H9 (cell line): ENCODE data around the gene MPZL1. TPM values are rescaled to one million over a fixed set of nuclear protein-coding genes. Genes with fewer than 3 reads are reported as not detected.

Experiments
- DNase-seq: peaks from one replicate; pipeline ENCODE4 v3.0.0-alpha.2; 2017
- H2AFZ ChIP-seq: one replicate; pipeline ENCODE4 v1.6.1; 2013; ENCODE audit warnings: mild to moderate bottlenecking, low read length, control low read depth, moderate library complexity
- H2AK5ac ChIP-seq: 2 replicates; pipeline ENCODE4 v1.6.1; 2013; ENCODE audit warnings: low read length, control low read depth, mixed read lengths; ENCODE audit not compliant: insufficient read length
- H2BK120ac ChIP-seq: one replicate; pipeline ENCODE4 v1.6.1; 2013; ENCODE audit warnings: low read depth, mild to moderate bottlenecking, low read length, control low read depth, inconsistent platforms; ENCODE audit not compliant: poor library complexity, severe bottlenecking
- H2BK12ac ChIP-seq: 2 replicates; pipeline ENCODE4 v1.6.1; 2013; ENCODE audit warnings: low read length, control low read depth, mixed read lengths, low read depth; ENCODE audit not compliant: insufficient read length
- H2BK15ac ChIP-seq: 2 replicates; pipeline ENCODE4 v1.6.1; 2013; ENCODE audit warnings: low read depth, low read length, control low read depth
- H2BK20ac ChIP-seq: one replicate; pipeline ENCODE4 v1.6.1; 2013; ENCODE audit warnings: low read depth, mild to moderate bottlenecking, low read length, control low read depth, inconsistent platforms; ENCODE audit not compliant: poor library complexity, severe bottlenecking
- H2BK5ac ChIP-seq: 2 replicates; pipeline ENCODE4 v1.6.1; 2013; ENCODE audit warnings: low read length, control low read depth, mixed read lengths; ENCODE audit not compliant: insufficient read length
- H3K14ac ChIP-seq: 2 replicates; pipeline ENCODE4 v1.6.1; 2013; ENCODE audit warnings: low read length, control low read depth; ENCODE audit not compliant: insufficient read depth
- H3K18ac ChIP-seq: 2 replicates; pipeline ENCODE4 v1.6.1; 2013; ENCODE audit warnings: low read depth, mild to moderate bottlenecking, mixed read lengths, low read length, control low read depth; ENCODE audit not compliant: insufficient read length
- H3K23ac ChIP-seq: 2 replicates; pipeline ENCODE4 v1.6.1; 2013; ENCODE audit warnings: low read length, control low read depth, mixed read lengths, low read depth; ENCODE audit not compliant: insufficient read length
- H3K23me2 ChIP-seq: 2 replicates; pipeline ENCODE4 v1.6.1; 2013; ENCODE audit warnings: low read depth, mild to moderate bottlenecking, mixed read lengths, low read length, control low read depth; ENCODE audit not compliant: insufficient read length, poor library complexity, severe bottlenecking
- H3K27ac ChIP-seq: 2 replicates; pipeline ENCODE4 v1.5.1; 2013; ENCODE audit warnings: low read length, control low read depth, mixed read lengths, low read depth; ENCODE audit not compliant: insufficient read length
- H3K27me3 ChIP-seq: 2 replicates; pipeline ENCODE4 v1.6.1; 2013; ENCODE audit warnings: low read length, control low read depth, inconsistent platforms; ENCODE audit not compliant: insufficient read depth
- H3K4ac ChIP-seq: 2 replicates; pipeline ENCODE4 v1.6.1; 2013; ENCODE audit warnings: low read depth, mild to moderate bottlenecking, control low read depth, inconsistent platforms, low read length, moderate library complexity
- H3K4me1 ChIP-seq: 2 replicates; pipeline ENCODE4 v1.6.1; 2013; ENCODE audit warnings: low read length, control low read depth, inconsistent platforms; ENCODE audit not compliant: insufficient read depth
- H3K4me2 ChIP-seq: 2 replicates; pipeline ENCODE4 v1.6.1; 2013; ENCODE audit warnings: low read length, control low read depth, mixed read lengths; ENCODE audit not compliant: insufficient read length, insufficient read depth
- H3K56ac ChIP-seq: 2 replicates; pipeline ENCODE4 v1.6.1; 2013; ENCODE audit warnings: low read depth, mild to moderate bottlenecking, mixed read lengths, low read length, control low read depth; ENCODE audit not compliant: insufficient read length
- H3K79me1 ChIP-seq: 2 replicates; pipeline ENCODE4 v1.6.1; 2013; ENCODE audit warnings: low read depth, mild to moderate bottlenecking, moderate library complexity, low read length, control low read depth, inconsistent platforms; ENCODE audit not compliant: insufficient read depth, poor library complexity, severe bottlenecking
- H3K79me2 ChIP-seq: 2 replicates; pipeline ENCODE4 v1.6.1; 2013; ENCODE audit warnings: low read length, control low read depth, inconsistent platforms; ENCODE audit not compliant: insufficient read depth
- H3K9ac ChIP-seq: 2 replicates; pipeline ENCODE4 v1.6.1; 2013; ENCODE audit warnings: low read length, control low read depth, mixed read lengths; ENCODE audit not compliant: insufficient read length; ENCODE audit errors: extremely low read depth
- H3K9me3 ChIP-seq: one replicate; pipeline ENCODE4 v1.6.1; 2013; ENCODE audit warnings: low read depth, low read length, inconsistent platforms; ENCODE audit not compliant: control insufficient read depth
- H3T11ph ChIP-seq: one replicate; pipeline ENCODE4 v1.6.1; 2013; ENCODE audit warnings: mild to moderate bottlenecking, low read length, control low read depth, inconsistent platforms
- H4K20me1 ChIP-seq: one replicate; pipeline ENCODE4 v1.6.1; 2013; ENCODE audit not compliant: control insufficient read depth, insufficient read length, insufficient read depth
- H4K5ac ChIP-seq: 2 replicates; pipeline ENCODE4 v1.6.1; 2013; ENCODE audit warnings: low read depth, mild to moderate bottlenecking, mixed read lengths, low read length, control low read depth; ENCODE audit not compliant: insufficient read length
- H4K8ac ChIP-seq: replicated peaks from 2 replicates; pipeline ENCODE4 v1.6.1; 2013; ENCODE audit warnings: low read length, control low read depth, mixed read lengths, low read depth; ENCODE audit not compliant: insufficient read length
- H4K91ac ChIP-seq: 2 replicates; pipeline ENCODE4 v1.6.1; 2013; ENCODE audit warnings: low read depth, mild to moderate bottlenecking, moderate library complexity, mixed read lengths, low read length, control low read depth; ENCODE audit not compliant: insufficient read length
- H3K27ac Mint-ChIP-seq, 3 experiments: 2 replicates in 2 of 3; 3 replicates in 1 of 3; pipeline ENCODE4 v1.8.0; 2020 to 2021; ENCODE audit warnings: mixed read lengths in 3 of 3, mild to moderate bottlenecking in 1 of 3, moderate library complexity in 1 of 3
- H3K27me3 Mint-ChIP-seq: 2 replicates; pipeline ENCODE4 v1.8.0; 2021; ENCODE audit warnings: low read depth, mild to moderate bottlenecking, moderate library complexity, mixed read lengths
- H3K36me3 Mint-ChIP-seq, 3 experiments: 2 replicates in 2 of 3; 3 replicates in 1 of 3; pipeline ENCODE4 v1.8.0; 2020 to 2021; ENCODE audit warnings: low read depth in 3 of 3, mixed read lengths in 3 of 3; ENCODE audit not compliant: insufficient read depth in 1 of 3
- H3K4me1 Mint-ChIP-seq, 2 experiments: 2 replicates each; pipeline ENCODE4 v1.8.0; 2020; ENCODE audit warnings: mixed read lengths in 2 of 2
- H3K4me3 Mint-ChIP-seq, 2 experiments: 2 replicates in 1 of 2; 3 replicates in 1 of 2; pipeline ENCODE4 v1.8.0; 2020 to 2021; ENCODE audit warnings: mild to moderate bottlenecking in 2 of 2, mixed read lengths in 2 of 2, moderate library complexity in 1 of 2
- H3K9me3 Mint-ChIP-seq, 2 experiments: 2 replicates in 1 of 2; 3 replicates in 1 of 2; pipeline ENCODE4 v1.8.0; 2020; ENCODE audit warnings: mild to moderate bottlenecking in 2 of 2, mixed read lengths in 2 of 2, moderate library complexity in 1 of 2
- CTCF ChIP-seq: fragments of 200-600 bp; sonication (generic); conservative IDR thresholded peaks from 3 replicates; pipeline ENCODE4 v1.8.0; 2021; ENCODE audit warnings: antibody characterized with exemption, mild to moderate bottlenecking
- WGBS: extraction: QIAGEN DNeasy Blood & Tissue Kit; methylation state at CpG from one replicate; pipeline ENCODE4 v1.1.7; 2013; ENCODE audit warnings: missing lambda C conversion rate, low lambda C conversion rate, mixed read lengths; ENCODE audit not compliant: insufficient read length; ENCODE audit errors: extremely low coverage; 5-methylcytosine and 5-hydroxymethylcytosine counted together
- total RNA-seq: library from RNA; stranded (reverse); gene quantifications from 2 replicates; pipeline ENCODE4 v1.2.1, GENCODE V29; 2021

Gene MPZL1
- total RNA-seq, 1 experiment from 2014 or later = 60.7 TPM

- no peak overlapping the region for H3K4me3 Mint-ChIP-seq
Measured at GRCh38 chr1:167746988-167747655, 25.3 kb downstream of the MPZL1 start.

More at GRCh38 chr1:167746988-167747655, 25.3 kb downstream of the MPZL1 start:
- no peak overlapping the region for H2AFZ ChIP-seq
- H3T11ph ChIP-seq = no peak overlapping the region
- H2BK120ac ChIP-seq = no peak overlapping the region
- no peaks in the 10 kb centered on the region for H3K27me3 Mint-ChIP-seq
- no peak overlapping the region for H3K9ac ChIP-seq
- H3K23ac ChIP-seq = no peak overlapping the region
- H3K4ac ChIP-seq = no peak overlapping the region
- H3K27ac Mint-ChIP-seq = no peak overlapping the region
- no peak overlapping the region for H2BK12ac ChIP-seq
- H3K79me1 ChIP-seq = peaks cover 6% of the 10 kb centered on the region
- H3K23me2 ChIP-seq = no peaks in the 10 kb centered on the region
- H3K27ac ChIP-seq = no peak overlapping the region
- H2AK5ac ChIP-seq = no peak overlapping the region
- no peak overlapping the region for H3K14ac ChIP-seq
- no peaks in the 10 kb centered on the region; the same call in 1 of the 2 replicates for H3K4me1 ChIP-seq
- H4K20me1 ChIP-seq = no peaks in the 10 kb centered on the region
- DNase-seq = no peak
- no CpG with 5 or more reads among the region's 7 CpGs for WGBS
- H3K36me3 Mint-ChIP-seq = no peaks in the 10 kb centered on the region
- peaks cover 23 to 25% of the 10 kb centered on the region in 2 experiments for H3K4me1 Mint-ChIP-seq
- no peak overlapping the region for H2BK5ac ChIP-seq
- H3K4me2 ChIP-seq = no peak overlapping the region
- H3K27me3 ChIP-seq = no peaks in the 10 kb centered on the region
- H2BK15ac ChIP-seq = no peak overlapping the region
- no peaks in the 10 kb centered on the region for H3K9me3 Mint-ChIP-seq
- no peak overlapping the region for H3K56ac ChIP-seq
- no peak overlapping the region for H2BK20ac ChIP-seq
- no peak overlapping the region for H4K91ac ChIP-seq
- TF ChIP-seq CTCF = no peak
- H3K9me3 ChIP-seq = no peaks in the 10 kb centered on the region
- peaks cover 4% of the 10 kb centered on the region; the same call in 1 of the 2 replicates for H3K79me2 ChIP-seq
- H3K18ac ChIP-seq = no peak overlapping the region
- no peak overlapping the region for H4K8ac ChIP-seq
- H4K5ac ChIP-seq = no peak overlapping the region
